GM10248 (cell line): Measurements from ENCODE around the gene SUOX.

Experiments used
- CTCF ChIA-PET: fragments of 300-600 bp; sonication (Branson Sonifier 250); formaldehyde crosslinking; extraction: SDS; loops from one replicate; lab custom pipeline; 2021; ENCODE audit warnings: antibody characterized with exemption; lab: Yijun Ruan, JAX
- POLR2A ChIA-PET: fragments of 350-650 bp; sonication (Branson Sonifier 250); formaldehyde crosslinking; extraction: SDS; loops from one replicate; lab custom pipeline; 2020; ENCODE audit warnings: antibody characterized with exemption; lab: Yijun Ruan, JAX
- DNase-seq: peaks from one replicate; pipeline ENCODE4 v3.0.0; 2012; ENCODE audit errors: extremely low spot score
- CTCF ChIP-seq: IDR thresholded peaks from 2 replicates; pipeline ENCODE4 v1.5.1; 2012; ENCODE audit warnings: mild to moderate bottlenecking, low read depth; ENCODE audit errors: extremely low read depth, missing control alignments, control extremely low read depth

Gene SUOX

GRCh38 chr12:55965240-55965639, 31.8 kb upstream of the SUOX start:
- TF ChIP-seq CTCF: no peak
- no peak for DNase-seq
- CTCF ChIA-PET: interaction anchor here (0.6 to 1.2 kb wide), 3 partner anchors 8 to 34 kb away, joined by 3 to 4 read pairs (median 3); partner anchors contain the start of gene RAB5B
- POLR2A ChIA-PET: no interaction called here

- TF ChIP-seq CTCF: no peak
- DNase-seq: no peak
- CTCF ChIA-PET: interaction anchor here (0.6 to 1.2 kb wide), 2 partner anchors 8 to 35 kb away, joined by 3 read pairs; partner anchors contain the start of gene RAB5B
- POLR2A ChIA-PET: no interaction called here
Measured at GRCh38 chr12:55965941-55966407, 31.1 kb upstream of the SUOX start, which contains the start of gene PMEL. TSS of gene PMEL (minus strand) at chr12:55966042. CDS start at chr12:55966011, 31 bp downstream.

GRCh38 chr12:55966408-55967281, 30.4 kb upstream of the SUOX start, which contains the start of gene CDK2:
TSS of gene CDK2 (plus strand) at chr12:55966830. CDS start at chr12:55967009, 179 bp downstream.
- POLR2A ChIA-PET: interaction anchor here (1.1 kb wide), 1 partner anchor 223 kb away, joined by 13 read pairs; no protein-coding TSS in a partner anchor
- peak; percentile 94 for DNase-seq
- CTCF ChIA-PET: interaction anchor here (1.5 to 2.2 kb wide), 2 partner anchors 24 to 30 kb away, joined by 3 to 21 read pairs; partner anchors contain the start of gene SUOX
- TF ChIP-seq CTCF: no peak

- ChIA-PET CTCF (interaction anchor here (1.6 to 2.9 kb wide), 5 partner anchors 26 to 231 kb away, joined by 5 to 21 read pairs (median 12); partner anchors contain the start of gene SUOX), POLR2A (no interaction called here)
- no peak for TF ChIP-seq CTCF
- no peak for DNase-seq
Measured at GRCh38 chr12:55969356-55969755, 27.7 kb upstream of the SUOX start.

GRCh38 chr12:55970775-55971174, 26.3 kb upstream of the SUOX start:
- POLR2A ChIA-PET: no interaction called here
- TF ChIP-seq CTCF: no peak
- CTCF ChIA-PET: interaction anchor here (0.9 to 2.3 kb wide), 2 partner anchors 25 to 30 kb away, joined by 3 to 6 read pairs; no protein-coding TSS in a partner anchor
- no peak for DNase-seq

GRCh38 chr12:55972042-55972441, 25.0 kb upstream of the SUOX start:
- ChIA-PET POLR2A (interaction anchor here (2.7 kb wide), 1 partner anchor 154 kb away, joined by 15 read pairs; the partner anchor contains the start of genes ORMDL2 and SARNP), CTCF (no interaction called here)
- TF ChIP-seq CTCF: no peak
- no peak for DNase-seq
